C1 segment of cervical spinal cord (tissue), 14 donors: ENCODE measurements around the gene BMP6.

Experiments
- DNase-seq, 14 donors: peaks; one replicate each; lab custom pipeline; 2025; lab: John Stamatoyannopoulos, UW

Gene BMP6

DNA sequence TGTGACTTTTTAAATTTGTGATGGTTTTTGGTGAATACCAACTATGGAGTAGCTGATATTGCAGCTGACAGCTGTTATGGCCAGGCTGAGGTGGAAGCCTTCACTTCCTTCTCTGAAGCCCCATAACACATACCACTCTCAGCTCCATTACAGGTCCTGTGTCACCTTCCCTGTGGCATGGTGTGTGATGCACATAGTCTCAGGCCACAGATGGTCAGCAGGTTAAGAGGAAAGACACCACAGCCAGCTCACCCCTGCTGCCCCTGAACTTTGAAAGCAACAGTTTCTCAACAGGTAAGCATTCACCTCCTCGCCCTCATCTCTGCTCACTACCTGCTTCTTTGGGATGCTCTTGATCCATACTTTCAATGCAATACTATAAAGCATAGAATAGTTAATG, 177.0 kb downstream of the BMP6 start:
- DNase-seq = no peak

DNA sequence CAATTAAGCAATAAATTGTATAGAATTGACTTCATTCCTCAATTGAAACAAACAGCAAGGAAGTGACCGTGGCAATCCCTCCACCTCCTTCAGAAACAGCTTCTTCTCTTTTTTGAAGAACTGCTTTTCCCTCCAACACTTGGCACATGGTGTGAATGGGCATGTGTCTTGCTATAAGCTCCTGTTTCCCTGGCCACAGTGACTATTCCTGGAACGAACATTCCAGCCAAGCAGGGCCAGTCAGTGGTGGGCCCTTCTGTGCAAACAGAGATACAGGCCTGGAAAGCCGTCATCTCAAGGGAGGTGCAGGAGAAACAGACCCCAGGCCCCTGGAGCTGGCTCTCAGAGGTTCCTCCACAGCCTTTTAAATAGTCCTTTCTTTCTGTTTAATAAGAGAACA, 177.8 kb downstream of the BMP6 start:
- DNase-seq = no peak

DNA sequence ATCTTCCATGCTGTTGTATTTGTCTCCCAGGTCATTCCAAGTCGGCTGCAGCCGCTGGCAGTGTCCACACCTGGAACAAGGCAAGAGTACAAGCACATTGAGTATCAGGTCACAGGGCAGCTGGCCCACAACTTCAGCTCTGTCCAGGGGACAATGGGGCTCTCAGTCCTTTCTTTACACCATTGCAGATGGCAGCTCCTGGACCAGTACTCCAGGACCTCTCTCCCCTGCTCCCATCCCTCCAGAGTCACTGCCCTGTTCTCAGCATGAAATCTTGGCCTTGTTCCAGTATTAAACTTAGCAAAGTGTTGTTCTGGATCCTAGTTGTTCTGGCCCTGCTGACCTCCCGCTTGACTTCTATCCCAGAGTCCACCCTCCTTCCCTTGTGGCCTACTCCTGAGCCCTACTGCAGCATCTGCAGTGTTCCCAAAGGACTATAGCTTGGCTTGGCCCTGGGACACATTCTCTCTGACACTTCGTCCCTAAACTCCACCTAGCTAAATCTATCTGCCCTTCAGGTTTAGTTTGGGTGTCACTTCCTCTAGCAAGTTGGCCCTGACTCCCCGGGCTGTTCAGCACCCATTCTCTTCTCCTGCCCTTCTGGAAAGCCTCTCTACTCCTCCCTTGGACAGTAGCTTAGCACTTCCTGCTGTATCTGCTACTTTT, 178.9 kb downstream of the BMP6 start:
- no peak for DNase-seq

DNA sequence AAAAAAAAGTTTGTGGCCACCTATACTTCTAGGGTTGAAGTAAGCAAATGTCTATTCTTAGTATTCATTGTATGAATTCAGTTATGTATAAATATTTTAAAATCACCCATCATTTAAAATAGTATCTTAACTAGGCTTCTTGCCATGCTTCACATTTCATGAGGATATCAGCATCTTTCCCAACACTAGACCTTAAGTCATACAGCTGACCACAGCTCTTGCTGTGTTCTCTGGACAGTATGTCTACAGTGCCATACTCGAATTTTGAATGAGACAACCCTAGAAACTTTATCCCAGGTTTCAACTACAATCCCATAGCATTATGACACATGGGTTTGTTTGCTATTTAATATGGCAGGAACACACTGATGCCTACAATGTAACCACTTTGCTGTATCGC, 179.5 kb downstream of the BMP6 start:
- no peak for DNase-seq

DNA sequence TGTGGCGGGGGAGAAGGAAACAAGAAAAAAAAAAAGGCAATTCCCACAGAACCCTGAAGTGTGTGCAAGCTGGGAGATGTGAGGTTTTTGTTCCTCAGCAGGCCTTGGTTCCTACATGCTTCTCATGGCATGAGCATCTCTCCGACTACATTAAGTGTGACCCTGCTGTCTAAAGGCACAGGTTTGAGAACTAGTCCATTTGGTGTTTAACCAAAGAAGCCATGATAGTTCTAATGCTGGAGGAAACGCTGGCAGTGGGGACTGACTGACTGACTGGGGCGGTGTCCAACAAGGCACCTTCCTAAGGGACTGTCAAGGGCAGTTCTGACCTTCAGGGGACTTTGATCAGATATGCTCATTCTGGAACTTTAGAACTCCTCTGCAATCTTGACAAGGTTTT, 180.8 kb downstream of the BMP6 start:
- no peak for DNase-seq

DNA sequence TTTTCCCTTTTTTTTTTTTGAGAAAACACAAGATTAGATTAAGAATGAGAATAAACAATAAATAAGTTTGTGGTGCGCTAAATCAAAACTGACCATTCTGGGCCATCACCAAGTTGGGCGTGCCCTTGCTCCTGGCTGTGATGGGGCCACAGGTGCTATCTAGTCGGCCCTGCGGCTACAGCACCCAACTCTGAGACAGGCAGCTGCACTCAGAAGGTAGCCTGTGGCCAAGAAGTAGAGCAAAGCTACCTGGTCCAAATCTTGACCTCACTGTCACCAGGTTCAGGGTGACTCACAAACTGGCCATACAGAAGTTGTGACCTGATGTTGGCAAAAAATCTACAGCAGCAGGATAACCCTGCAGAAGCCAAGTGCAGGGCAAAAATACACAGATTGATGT, 181.3 kb downstream of the BMP6 start:
- no peak for DNase-seq

DNA sequence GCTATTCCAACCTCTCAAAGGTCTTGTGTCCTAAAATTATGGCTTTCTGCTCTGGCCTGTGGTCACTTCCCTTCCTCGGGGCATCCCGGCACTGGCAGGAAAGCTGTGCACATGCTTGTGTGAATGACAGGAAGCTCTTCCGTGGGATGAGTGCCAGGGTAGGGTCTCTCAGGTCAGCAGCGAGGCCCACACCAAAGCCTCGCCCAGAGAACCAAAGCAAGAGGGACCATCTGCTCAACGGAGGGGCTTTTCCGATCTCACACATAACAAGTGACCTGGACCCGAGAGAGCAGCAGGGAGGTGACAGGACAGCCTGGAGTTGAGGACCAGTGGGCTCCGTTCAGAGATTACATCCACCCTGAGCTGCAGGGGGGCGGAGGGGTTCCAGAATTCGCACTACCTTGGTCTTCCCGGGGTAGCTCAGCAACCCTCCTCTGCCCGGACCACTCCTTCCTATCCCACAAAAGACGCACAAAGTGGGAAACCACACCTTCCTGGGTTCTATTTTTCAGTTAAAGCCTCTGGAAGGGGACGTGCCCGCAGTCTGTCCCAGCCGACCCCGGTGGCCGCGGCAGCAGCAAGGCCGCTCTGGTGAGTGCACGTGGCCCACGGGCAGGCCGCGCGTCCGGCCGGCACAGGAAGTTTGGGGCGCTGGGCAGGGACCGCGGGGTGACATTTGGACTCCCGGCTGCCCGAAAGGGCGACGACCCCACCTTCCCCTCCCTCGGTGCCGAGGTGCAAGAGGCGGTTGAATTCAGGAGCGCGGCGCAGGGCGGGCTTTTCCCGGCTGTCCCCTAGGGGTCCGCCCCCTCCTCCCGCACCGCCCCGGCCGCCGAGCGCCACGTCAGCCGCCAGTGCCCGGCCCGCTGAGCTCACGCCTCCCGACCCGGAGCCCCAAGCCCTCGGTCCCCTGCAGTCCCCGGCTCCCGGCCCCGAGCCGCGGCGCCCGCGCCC, 183.7 kb downstream of the BMP6 start:
- peak in 7 of 14 donors; percentile 9 to 57 (median 38) for DNase-seq

DNA sequence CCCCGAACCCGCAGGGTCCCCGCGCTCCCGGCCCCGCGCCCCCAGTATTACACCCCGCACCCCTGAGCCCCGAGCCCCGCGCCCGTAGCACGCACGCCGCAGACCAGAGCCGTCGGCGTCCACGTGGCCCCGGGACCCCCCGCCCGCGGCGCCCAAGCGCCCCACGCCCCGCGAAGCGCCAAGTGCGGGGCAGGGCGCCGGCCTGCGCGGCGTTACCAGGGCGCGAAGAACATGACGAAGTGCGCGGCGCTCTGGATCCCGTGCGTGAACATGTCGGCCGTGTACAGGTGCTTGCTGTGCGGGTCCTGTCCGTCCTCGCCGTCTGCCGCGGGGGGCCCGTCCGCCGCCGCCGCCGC, 184.4 kb downstream of the BMP6 start:
- peak in 3 of 14 donors; percentile 35 to 45 (median 45) for DNase-seq

DNA sequence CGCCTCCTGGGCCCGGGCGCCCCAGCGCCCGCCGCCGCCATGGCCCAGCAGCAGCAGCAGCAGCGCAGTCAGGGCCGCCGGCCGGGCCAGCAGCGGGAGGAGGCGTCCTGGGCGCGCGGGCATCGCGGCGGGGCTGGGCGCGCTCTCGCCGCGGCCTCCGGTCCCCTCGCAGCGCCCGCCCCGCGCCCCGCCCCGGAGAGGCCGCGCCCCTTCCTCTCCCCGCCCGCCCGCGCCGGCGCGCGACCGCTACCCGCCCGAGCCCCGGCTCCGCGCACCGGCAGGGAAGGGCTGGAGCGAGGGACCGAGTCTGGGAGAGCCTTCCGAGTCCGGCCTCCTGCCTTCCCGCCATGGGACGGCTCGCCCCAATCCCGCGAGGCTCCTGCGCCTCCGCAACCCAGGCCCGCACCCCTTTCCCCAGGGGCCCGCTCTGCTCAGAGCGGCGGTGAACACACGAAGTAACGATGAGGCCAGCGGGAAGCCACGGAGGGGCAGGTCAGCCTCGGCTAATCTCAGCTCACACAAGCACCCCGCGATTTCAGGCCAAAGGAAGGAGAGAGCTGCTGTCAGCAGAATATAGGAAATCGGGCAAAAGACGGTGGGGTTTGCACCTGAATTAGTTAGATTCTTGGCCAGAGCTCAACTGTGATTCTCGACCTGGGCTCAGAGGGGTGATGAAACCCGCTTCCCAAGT, 184.9 kb downstream of the BMP6 start, which contains the start of gene TXNDC5:
TXNDC5 (minus strand) TSS at position 135 of the 691 bp plus-strand sequence; CDS start at position 123, 12 bp downstream.
- peak in 13 of 14 donors; percentile 16 to 84 (median 53) for DNase-seq

DNA sequence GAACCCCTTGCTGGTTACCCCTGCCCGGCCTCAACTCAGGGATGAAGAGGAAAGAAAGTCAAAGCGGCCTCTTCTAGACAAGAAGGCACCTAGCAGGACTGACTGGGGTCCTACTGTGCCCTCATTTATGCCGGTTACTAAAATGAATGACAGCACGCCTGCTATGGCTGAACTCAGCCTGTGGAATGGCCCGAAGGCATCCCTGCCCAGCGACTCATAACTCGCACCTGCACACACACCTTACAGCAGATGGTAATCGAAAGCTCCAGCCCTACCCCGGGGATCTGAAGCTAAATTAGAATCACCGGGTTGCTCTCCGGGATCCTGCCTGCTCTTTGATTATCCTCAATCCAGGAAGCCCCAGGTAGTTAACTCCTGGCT, 185.4 kb downstream of the BMP6 start:
- no peak for DNase-seq

DNA sequence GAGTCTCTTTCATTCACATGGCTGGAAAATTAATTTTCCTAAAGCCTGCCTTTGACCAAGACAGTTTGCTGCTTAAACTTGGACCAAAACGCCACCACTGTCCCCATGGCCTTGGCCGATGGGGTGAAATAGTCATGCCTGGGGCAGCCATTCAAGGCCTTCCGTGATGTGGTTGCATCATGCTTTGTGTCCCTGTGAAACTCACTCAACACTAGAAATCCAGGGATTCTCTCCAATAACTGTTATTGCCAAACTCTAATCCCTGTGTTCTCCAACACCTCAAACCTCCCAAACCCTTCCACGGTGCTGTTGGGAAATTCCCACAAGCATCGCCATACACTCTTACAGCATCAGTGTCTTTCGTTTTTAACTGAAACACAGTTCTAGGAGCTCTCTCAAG, 186.1 kb downstream of the BMP6 start:
- no peak for DNase-seq

DNA sequence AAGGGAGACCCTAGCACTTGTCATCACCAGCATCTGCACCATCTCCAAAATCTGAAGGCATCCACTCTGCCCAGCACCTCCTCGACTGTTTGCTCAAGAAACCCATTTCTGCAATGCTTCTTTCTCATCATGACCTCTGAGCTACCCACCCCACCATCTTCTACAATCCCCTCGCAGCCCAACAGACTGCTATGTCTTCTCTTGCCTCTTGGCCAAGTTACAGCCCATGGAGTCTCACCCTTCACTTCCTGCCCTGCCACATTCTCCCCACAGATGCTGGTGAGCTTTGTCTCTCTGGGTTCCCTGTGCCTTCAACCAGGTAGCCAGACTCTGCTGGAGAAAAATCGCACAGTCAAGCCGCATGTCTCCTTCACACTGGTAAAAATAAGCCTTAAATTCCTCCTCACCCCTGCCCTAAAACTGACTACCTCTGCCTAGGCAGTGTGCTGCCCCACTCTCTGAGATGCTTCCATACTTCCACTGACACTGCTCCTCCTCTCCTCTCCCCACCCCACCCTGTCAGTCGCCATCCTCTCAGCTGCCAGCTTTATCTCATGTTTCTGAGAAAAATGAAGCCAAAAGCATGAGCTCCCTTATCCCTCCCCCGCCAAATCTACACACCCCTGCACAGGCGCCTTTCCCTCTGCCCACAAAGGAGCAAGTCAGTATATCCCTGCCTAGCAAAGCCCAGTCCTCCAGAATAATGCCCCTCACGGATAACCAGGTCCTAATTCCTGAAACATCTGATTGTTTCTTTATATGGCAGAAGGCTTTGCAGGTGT, 187.0 kb downstream of the BMP6 start:
- no peak for DNase-seq

DNA sequence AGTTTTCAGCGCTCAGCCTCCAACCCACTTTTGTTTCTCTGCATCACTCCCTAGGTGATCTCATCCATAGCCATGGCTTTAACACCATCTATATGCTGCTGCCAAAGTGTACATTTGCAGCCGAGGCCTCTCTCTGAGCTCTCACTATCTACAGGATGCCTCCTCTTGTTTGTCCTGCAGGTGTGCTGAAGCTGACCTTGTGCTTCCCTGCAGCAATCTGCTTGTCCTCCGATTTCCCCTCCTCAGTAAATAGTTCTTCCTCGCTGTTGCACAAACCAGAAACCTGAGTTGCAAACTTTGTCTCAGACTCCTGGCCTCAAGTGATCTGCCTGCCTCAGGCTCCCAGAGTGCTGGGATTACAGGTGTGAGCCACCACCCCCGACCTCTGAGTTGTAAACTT, 188.4 kb downstream of the BMP6 start:
- no peak for DNase-seq

DNA sequence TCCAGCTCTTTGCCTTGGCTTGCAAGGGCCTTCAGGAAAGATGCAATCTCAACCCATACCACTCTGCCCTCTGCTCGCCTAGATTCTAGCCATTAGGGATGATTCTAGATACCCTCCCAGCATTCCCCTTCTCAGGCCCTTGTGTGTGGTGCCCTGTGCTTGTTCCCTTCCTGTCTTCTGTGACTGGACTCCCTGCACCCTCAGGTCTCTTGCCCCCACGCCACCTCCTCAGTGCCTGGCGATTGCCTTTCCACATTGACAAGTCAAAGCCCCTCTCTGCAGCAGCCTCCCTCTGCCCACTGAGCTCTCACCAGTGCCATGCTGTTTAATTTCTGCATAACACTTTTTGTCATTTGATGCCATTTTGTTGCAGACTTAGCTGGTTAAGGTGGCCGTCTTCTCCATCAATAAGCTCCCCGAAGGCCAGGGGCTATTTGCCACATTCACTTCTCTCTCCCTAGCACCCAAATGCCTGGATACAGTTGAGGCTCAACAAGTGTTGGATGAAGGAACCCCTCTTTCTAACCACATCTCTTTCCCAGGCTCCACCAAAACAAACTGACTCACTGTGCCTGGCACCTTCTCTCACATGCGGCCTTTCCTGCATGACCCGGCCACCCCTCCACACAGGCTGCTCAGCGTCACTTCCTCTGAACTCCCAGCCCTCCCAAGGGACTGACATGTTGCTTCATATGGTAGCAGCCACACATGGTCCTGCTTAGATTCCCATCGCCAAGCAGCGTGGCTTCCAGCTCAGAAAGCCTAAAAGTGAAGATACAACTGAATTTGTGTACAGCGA, 189.3 kb downstream of the BMP6 start:
- no peak for DNase-seq

DNA sequence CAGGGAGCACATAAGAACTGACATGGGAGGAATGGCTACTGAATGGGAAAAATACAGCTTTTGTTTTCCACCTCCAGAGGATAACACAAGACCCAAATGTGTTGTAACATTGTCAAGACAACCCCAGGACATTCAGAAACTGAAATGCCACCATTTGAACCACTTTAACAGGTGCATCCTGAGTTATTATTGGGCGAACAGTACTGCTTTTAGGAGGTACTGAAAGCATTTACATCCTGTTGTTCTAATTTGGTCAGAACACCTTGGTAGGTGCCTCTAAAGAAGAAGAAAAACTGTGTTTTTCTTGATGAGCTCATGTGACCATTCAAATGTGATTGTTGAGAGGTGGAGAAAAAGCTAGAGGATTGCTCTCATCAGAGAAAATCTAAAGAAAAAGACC, 191.1 kb downstream of the BMP6 start:
- DNase-seq = no peak

DNA sequence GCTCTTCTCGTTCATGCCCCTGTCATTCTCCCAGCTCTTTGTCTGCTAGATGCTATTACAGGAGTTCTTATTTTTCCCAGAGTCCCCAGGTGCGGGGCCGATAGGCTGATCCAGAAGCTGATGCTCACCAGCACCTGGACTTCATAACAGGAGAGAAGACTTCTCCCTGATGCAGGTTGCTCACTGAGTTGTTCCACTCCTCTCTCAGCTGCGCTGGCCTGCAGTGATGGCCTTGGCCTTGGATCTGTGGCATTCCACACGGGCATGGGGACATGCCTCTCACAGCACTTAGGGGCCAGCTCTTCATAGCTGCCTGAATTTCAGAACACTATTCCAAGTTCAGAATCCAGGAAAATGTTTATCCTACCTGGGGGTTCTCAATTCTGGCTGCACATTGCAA, 191.8 kb downstream of the BMP6 start:
- no peak for DNase-seq

DNA sequence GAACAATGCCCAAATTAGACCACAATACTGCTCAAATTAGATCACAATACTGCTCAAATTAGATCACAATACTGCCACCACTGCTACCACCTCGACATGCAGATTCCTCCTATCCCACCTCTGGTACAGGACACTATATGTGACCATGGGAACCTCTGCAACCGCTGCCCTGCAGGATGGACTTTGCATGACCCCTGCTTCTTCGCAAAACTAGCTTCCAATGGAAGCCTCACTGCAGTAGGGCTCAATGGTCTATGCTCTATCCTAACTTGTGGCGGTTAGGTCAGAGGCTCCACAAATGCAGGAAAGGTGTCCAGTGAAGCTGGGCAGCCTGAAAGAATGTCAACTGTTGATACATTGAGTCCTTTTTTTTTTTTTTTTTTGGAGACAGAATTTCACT, 192.5 kb downstream of the BMP6 start:
- no peak for DNase-seq

DNA sequence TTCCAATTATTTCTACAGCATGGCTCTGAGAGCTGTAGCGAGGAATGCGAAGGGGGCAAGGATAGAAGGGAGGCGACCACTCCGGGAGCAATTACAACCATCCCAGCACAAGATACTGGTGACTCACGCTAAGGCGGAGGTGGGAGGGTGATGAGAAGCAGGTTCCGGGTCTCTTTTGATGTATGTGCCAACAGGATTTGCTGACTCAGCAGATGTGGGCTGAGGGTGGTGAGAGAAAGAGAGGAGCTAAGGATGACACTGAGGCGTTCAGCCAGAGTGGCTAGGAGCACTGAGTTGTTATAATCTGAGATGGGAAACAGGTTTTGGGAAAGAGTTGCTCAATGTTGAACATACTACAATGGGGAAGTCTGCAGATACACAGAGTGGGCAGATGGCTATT, 194.0 kb downstream of the BMP6 start:
- no peak for DNase-seq

DNA sequence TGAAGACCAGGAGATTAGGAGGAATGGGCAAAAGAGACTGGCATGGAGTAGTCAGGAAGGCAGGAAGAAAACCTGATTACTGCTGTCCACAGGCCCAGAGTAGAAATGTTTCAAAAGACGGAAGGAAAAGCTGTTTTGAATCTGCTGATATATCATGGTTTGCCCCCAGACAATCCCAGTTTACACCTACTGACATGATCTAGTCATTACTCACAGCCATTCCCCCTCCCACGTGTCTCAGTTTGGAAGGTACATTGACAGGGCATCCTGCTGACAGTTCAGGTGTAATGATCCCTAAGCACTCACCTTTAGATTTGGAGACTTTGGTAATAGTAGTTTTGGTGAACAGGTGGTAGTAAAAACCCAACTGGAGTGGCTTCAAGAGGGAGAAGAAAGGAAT, 194.5 kb downstream of the BMP6 start:
- DNase-seq = no peak

DNA sequence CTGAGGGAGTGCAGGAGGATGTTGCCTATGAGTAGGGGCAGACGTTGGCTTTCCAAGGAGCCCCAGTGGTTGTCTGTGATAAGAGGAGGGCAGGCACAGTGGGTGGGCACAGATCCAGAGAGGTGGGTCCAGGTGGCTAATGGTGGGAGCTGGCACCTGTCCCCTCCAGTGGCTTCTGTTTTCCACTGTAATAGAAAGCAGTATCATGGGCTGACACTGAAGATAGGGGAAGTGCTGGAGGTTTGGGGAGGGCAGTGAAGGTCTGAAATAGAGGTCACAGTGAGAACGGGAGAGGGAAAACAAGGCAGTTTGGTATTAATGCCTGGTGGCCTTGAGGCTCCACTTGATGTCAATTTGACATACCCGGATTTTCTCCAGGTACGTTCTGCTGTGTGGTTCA, 195.1 kb downstream of the BMP6 start:
- DNase-seq = no peak

DNA sequence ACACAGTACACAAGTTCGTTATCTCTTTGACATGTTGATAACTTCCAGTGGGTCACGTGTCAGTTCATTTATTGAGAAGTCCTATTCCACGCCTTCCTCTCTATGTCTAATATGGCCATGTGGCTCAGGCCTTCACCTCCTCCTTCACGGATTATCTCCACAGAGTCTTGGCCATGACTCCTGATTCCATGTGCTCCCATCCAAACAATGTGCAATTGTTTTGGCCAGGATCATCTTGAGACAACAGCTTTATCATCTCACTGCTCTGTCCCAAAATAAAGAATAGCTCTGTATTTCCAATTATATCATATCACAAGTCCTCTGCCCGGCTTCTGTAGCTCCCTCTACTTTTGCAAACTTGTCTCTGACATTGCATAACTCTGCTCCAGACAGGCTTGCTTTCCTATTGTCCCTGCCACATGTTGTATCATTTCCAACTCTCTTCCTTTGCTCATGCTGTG, 195.8 kb downstream of the BMP6 start:
- DNase-seq = no peak
